Esophagus muscularis mucosa (tissue), 3 donors: ENCODE results near the gene TMEM218.

Experiments used
- POLR2A ChIP-seq: fragments of 450-650 bp; IDR thresholded peaks from one replicate; pipeline ENCODE4 v1.6.1; 2017; ENCODE audit warnings: antibody characterized with exemption, moderate library complexity, mild to moderate bottlenecking, low read depth
- TF ChIP-seq, protein P1 (sequence below), 3 experiments: fragments of 200-600 bp in 2 of 3; fragments of 450-650 bp in 1 of 3; sonication (generic) in 2 of 3; IDR thresholded peaks; one replicate each; pipeline ENCODE4 v1.5.1; 2017 to 2019; ENCODE audit warnings: antibody characterized with exemption in 3 of 3, mild to moderate bottlenecking in 2 of 3, moderate library complexity in 1 of 3

DNA sequence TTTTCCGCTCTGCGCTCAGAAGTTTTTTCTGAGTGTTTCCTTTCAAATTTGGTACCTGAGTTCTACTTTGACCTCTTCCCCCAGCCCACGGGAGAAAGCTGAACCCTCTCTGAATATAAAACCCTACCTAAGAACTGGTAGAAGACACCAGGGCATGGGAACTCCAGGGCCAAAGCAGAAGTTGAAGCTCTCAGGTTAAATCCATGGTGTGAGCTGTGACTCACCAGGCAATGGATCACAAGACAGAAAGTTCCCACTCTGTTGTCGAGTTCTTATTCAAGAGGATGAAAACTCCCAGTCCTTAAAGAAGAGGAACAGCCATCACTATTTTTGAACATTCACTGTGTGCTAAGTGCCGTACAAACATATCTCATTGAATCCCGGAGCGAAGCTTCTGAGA, 8.9 kb downstream of the TMEM218 start:
- TF ChIP-seq, protein P1, sequence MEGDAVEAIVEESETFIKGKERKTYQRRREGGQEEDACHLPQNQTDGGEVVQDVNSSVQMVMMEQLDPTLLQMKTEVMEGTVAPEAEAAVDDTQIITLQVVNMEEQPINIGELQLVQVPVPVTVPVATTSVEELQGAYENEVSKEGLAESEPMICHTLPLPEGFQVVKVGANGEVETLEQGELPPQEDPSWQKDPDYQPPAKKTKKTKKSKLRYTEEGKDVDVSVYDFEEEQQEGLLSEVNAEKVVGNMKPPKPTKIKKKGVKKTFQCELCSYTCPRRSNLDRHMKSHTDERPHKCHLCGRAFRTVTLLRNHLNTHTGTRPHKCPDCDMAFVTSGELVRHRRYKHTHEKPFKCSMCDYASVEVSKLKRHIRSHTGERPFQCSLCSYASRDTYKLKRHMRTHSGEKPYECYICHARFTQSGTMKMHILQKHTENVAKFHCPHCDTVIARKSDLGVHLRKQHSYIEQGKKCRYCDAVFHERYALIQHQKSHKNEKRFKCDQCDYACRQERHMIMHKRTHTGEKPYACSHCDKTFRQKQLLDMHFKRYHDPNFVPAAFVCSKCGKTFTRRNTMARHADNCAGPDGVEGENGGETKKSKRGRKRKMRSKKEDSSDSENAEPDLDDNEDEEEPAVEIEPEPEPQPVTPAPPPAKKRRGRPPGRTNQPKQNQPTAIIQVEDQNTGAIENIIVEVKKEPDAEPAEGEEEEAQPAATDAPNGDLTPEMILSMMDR (IDR thresholded peaks at IDR 0.05) = no peak
- TF ChIP-seq POLR2A = no peak
